Mucosa of rectum (tissue), 2 donors: Measurements from ENCODE around the gene CROCC2.

Experiments used
- H3K27ac ChIP-seq, 2 donors: one replicate each; pipeline ENCODE4 v1.7.0; 2013; ENCODE audit warnings: inconsistent platforms in 2 of 2, low read depth in 2 of 2, low read length in 2 of 2
- H3K27me3 ChIP-seq, 2 donors: one replicate each; pipeline ENCODE4 v1.7.0; 2013; ENCODE audit warnings: low read length in 2 of 2; ENCODE audit not compliant: control insufficient read depth in 2 of 2, insufficient read depth in 2 of 2
- H3K36me3 ChIP-seq, 2 donors: one replicate each; pipeline ENCODE4 v1.7.0; 2013; ENCODE audit warnings: low read length in 2 of 2; ENCODE audit not compliant: control insufficient read depth in 2 of 2, insufficient read depth in 2 of 2
- H3K4me1 ChIP-seq, 2 donors: one replicate each; pipeline ENCODE4 v1.7.0; 2013; ENCODE audit warnings: low read length in 2 of 2, mild to moderate bottlenecking in 1 of 2; ENCODE audit not compliant: control insufficient read depth in 2 of 2, insufficient read depth in 2 of 2
- H3K4me3 ChIP-seq, 2 donors: one replicate each; pipeline ENCODE4 v1.7.0; 2013; ENCODE audit warnings: low read length in 2 of 2
- H3K9ac ChIP-seq, 2 donors: one replicate each; pipeline ENCODE4 v1.7.0; 2013; ENCODE audit warnings: low read length in 2 of 2, low read depth in 1 of 2, mild to moderate bottlenecking in 1 of 2
- H3K9me3 ChIP-seq, 2 donors: one replicate each; pipeline ENCODE4 v1.7.0; 2013; ENCODE audit warnings: low read length in 2 of 2; ENCODE audit not compliant: control insufficient read depth in 2 of 2
- donor health status: healthy.
- donor health status: Normal muscosa, but diverticular disease.

Gene CROCC2

DNA sequence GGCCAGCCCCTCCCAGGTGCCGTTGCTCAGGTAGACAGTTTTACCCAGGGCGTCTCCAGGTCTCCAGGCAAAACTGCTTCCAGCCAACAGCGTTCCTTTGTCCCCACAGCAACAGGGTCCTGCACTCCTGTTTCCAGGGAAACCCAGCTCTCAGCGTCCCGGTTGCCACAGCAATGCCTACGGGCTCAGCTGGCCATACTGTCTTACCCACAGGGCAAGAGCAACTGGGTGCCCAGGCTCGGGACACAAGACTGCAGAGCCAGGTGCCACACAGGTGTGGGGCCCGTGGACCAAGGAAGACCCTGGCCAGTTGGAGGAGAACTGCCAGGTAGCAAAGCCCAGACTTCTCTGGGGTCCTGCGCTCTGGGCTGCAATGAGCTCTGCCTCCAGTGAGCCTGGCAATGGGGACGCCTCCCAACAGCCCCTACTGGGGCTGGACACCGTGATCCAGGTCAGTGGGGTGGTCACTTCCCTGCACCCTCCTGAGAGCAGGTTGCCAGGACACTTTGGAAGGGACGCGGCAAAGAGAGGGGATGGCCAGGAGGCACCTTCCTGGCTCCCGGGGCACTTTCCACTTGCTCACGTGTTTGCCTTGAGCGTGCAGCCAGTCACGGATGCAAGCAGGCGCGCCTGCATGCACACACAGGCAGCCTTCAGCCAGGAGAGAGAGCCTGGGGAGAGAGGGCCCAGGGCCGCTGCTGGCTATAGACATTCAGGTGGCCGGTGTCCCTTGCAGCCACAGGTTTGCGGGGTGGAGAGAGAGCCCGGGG lies at the start of gene CROCC2:
CROCC2 (plus strand) TSS at position 196 of the 770 bp plus-strand sequence; CDS start at position 374, 178 bp downstream.
- Histone ChIP-seq H3K4me1 (peaks cover 0 to 9% of the 10 kb centered on the region in 2 donors), H3K27ac (no peak within 1 kb of the TSS), H3K9ac (no peak within 1 kb of the TSS), H3K36me3 (no peaks in the 10 kb centered on the region), H3K27me3 (peaks cover 14 to 34% of the 10 kb centered on the region in 2 donors), H3K4me3 (no peak within 1 kb of the TSS), H3K9me3 (no peaks in the 10 kb centered on the region)

GRCh38 chr2:240857039-240858008 lies 48.8 kb upstream of the CROCC2 start:
- Histone ChIP-seq H3K27ac (peak overlapping the region in 1 of 2 donors; percentile 68), H3K9me3 (no peaks in the 10 kb centered on the region), H3K36me3 (no peaks in the 10 kb centered on the region), H3K9ac (no peak overlapping the region), H3K4me3 (no peak overlapping the region), H3K27me3 (no peaks in the 10 kb centered on the region), H3K4me1 (peaks cover 9 to 13% of the 10 kb centered on the region in 2 donors)

DNA sequence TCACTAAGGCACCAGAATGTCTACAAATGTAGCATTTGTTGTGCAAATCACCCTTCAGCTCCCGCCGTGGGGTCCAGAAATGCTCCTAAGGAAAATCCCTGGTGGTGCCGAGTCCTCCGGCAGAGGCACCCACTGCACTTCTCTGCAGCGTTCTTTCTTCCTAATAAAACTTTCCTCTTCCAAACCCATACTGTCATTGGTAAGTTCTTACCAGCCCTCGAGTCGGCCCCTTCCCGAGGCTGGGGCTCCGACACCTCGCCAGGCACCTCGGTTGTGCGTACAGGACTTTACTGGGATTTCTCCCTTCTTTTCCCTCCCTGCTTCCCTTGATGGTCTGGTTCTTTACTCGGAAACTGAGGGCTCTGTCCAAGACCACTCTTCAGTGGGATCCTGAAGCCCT lies 47.8 kb upstream of the CROCC2 start:
- Histone ChIP-seq H3K27ac (no peak overlapping the region), H3K9ac (no peak overlapping the region), H3K36me3 (no peaks in the 10 kb centered on the region), H3K4me1 (peaks cover 9 to 13% of the 10 kb centered on the region in 2 donors), H3K4me3 (no peak overlapping the region), H3K27me3 (no peaks in the 10 kb centered on the region), H3K9me3 (no peaks in the 10 kb centered on the region)

GRCh38 chr2:240858871-240859270 lies 47.3 kb upstream of the CROCC2 start:
- H3K27ac ChIP-seq: no peak overlapping the region
- H3K9ac ChIP-seq: no peak overlapping the region
- peaks cover 9 to 13% of the 10 kb centered on the region in 2 donors for H3K4me1 ChIP-seq
- no peak overlapping the region for H3K4me3 ChIP-seq
- H3K36me3 ChIP-seq: no peaks in the 10 kb centered on the region
- H3K9me3 ChIP-seq: no peaks in the 10 kb centered on the region
- no peaks in the 10 kb centered on the region for H3K27me3 ChIP-seq

DNA sequence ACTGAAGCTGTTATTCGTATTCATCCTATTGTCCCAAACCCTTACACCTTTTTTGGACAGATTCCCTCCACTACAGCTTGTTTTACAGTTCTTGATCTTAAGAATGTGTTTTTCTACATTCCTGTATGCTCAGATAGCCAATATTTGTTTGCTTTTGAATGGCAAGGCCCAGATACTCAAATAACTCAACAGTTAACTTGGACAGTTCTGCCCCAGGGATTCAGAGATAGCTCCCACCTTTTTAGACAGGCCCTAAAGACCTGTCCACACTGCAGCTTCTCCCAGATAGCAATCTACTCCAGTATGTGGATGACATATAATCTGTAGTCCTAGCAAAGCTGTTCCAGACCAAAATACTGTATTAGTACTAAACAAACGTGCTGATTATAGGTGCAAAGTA lies 44.6 kb upstream of the CROCC2 start:
- no peaks in the 10 kb centered on the region for H3K9me3 ChIP-seq
- no peaks in the 10 kb centered on the region for H3K36me3 ChIP-seq
- H3K27ac ChIP-seq: no peak overlapping the region
- H3K4me3 ChIP-seq: no peak overlapping the region
- H3K27me3 ChIP-seq: no peaks in the 10 kb centered on the region
- no peak overlapping the region for H3K9ac ChIP-seq
- peaks cover 9 to 10% of the 10 kb centered on the region in 2 donors for H3K4me1 ChIP-seq

GRCh38 chr2:240864475-240864874 lies 41.7 kb upstream of the CROCC2 start:
- Histone ChIP-seq H3K27ac (no peak overlapping the region), H3K4me3 (no peak overlapping the region), H3K9me3 (no peaks in the 10 kb centered on the region), H3K36me3 (no peaks in the 10 kb centered on the region), H3K27me3 (no peaks in the 10 kb centered on the region), H3K9ac (no peak overlapping the region), H3K4me1 (peaks cover 0 to 12% of the 10 kb centered on the region in 2 donors)

- H3K9ac ChIP-seq: no peak overlapping the region
- H3K4me1 ChIP-seq: peaks cover 0 to 12% of the 10 kb centered on the region in 2 donors
- no peaks in the 10 kb centered on the region for H3K9me3 ChIP-seq
- H3K36me3 ChIP-seq: no peaks in the 10 kb centered on the region
- H3K27me3 ChIP-seq: no peaks in the 10 kb centered on the region
- no peak overlapping the region for H3K4me3 ChIP-seq
- H3K27ac ChIP-seq: no peak overlapping the region
Measured at GRCh38 chr2:240865391-240865790, 40.7 kb upstream of the CROCC2 start.

DNA sequence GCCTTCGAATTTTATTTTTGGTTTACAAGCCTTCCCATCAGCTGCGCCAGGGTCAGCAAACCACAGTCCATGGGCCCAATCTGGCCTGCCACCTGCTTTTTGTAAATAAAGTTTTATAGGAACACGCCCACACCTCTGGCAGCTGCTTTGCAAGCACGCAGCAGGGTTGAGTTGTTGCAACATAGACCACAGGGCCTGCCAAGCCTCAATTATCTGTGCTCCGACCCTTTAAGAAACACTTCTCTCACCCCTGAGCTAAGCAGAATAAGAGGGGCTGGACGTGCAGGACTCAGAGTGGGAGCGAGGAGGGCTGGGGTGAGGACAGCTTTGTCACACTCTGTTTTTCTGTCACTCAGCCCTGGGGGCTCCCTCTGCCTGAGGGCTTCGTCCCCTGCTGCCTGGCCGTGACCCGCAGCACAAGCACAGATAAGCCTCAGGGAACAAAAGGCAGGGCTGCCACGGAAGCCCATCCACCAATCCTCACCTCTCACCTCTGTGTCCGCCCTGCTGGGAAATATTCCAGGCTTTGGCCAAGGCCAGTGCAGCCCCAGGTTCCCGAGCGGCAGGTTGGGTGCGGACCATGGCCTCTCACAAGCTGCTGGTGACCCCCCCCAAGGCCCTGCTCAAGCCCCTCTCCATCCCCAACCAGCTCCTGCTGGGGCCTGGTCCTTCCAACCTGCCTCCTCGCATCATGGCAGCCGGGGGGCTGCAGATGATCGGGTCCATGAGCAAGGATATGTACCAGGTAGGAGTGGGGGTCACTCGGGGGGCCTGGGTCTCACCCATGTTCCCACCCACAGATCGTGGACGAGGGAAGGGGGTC lies 37.6 kb upstream of the CROCC2 start, which contains the start of gene AGXT:
AGXT (plus strand) TSS at position 539 of the 823 bp plus-strand sequence; CDS start at position 581, 42 bp downstream.
- Histone ChIP-seq H3K4me1 (peaks cover 0 to 15% of the 10 kb centered on the region in 2 donors), H3K27me3 (no peaks in the 10 kb centered on the region), H3K27ac (peak within 1 kb of the TSS in 1 of 2 donors; percentile 14), H3K9me3 (no peaks in the 10 kb centered on the region), H3K36me3 (no peaks in the 10 kb centered on the region), H3K4me3 (no peak within 1 kb of the TSS), H3K9ac (peak within 1 kb of the TSS in 1 of 2 donors; percentile 23)

- Histone ChIP-seq H3K4me1 (peaks cover 2 to 23% of the 10 kb centered on the region in 2 donors), H3K27me3 (no peaks in the 10 kb centered on the region), H3K4me3 (no peak overlapping the region), H3K9ac (no peak overlapping the region), H3K36me3 (no peaks in the 10 kb centered on the region), H3K27ac (no peak overlapping the region), H3K9me3 (no peaks in the 10 kb centered on the region)
Measured at GRCh38 chr2:240869109-240869955, 36.8 kb upstream of the CROCC2 start.
